Superior temporal gyrus (tissue), 1 donor: ENCODE results near the gene RGL3.
"Not testable (repeated sequence)": the region's sequence is repeated elsewhere in the genome, so short reads cannot be mapped to it uniquely, and the experiment has no call there.

Experiments used
- DNase-seq: peaks from one replicate; pipeline ENCODE4 v3.0.0-alpha.2; 2016; ENCODE audit errors: extremely low spot score

The RGL3 gene

DNA sequence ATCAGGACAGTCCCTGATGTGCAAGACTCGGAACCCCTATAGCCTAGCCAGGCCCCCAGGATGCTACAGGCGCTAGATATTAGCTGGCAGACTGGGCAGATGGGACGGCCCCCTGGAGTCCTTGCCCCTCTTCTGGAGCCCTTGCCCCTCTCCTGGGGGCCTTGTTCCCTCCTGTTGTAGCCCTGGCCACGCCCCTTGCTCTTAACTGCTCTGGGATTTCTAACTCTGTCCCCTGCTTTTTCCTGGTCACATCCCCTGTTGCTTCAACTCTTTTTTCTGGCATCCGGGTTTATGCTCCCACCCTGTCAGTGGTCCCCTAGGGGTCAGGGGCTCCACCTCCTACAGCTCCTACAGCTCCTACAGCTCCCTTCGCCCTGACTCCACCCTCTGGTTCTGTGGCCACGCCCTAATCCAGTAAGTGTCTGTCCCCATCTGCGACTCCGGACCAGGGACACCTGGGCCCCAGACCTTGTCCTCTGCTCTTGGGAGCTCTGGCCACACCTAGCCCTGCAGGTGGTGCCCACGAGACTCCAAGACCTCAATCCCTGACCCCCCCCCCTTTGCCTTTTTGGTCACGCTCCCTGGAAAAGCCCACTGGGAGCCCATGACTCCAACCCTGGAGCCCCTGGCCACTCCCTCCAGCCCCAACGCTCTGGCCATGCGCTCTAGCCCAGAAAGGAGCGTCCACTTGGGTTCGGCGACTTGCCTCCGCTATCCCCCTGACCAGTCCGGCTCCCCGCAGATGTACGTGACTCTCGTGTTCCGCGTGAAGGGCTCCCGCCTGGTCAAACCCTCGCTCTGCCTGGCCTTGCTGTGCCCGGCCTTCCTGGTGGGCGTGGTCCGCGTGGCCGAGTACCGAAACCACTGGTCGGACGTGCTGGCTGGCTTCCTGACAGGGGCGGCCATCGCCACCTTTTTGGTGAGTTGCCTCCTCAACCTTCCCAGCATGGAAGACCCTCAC is 57.1 kb downstream of the RGL3 start:
- DNase-seq: no peak

- DNase-seq: no peak
These were observed 57.9 kb downstream of the RGL3 start for GRCh38 chr19:11361037-11361770.

GRCh38 chr19:11359421-11359820 is 59.7 kb downstream of the RGL3 start:
- no peak for DNase-seq

GRCh38 chr19:11356676-11357550 is 62.2 kb downstream of the RGL3 start:
- DNase-seq: no peak

GRCh38 chr19:11356074-11356397 is 63.1 kb downstream of the RGL3 start:
- no peak for DNase-seq

GRCh38 chr19:11355160-11356073 is 63.7 kb downstream of the RGL3 start, which contains the start of gene PLPPR2:
Gene PLPPR2, plus strand, starts transcription at chr19:11355432. Its CDS starts 2,242 bp downstream, at chr19:11357674.
- peak; percentile 86 for DNase-seq

DNA sequence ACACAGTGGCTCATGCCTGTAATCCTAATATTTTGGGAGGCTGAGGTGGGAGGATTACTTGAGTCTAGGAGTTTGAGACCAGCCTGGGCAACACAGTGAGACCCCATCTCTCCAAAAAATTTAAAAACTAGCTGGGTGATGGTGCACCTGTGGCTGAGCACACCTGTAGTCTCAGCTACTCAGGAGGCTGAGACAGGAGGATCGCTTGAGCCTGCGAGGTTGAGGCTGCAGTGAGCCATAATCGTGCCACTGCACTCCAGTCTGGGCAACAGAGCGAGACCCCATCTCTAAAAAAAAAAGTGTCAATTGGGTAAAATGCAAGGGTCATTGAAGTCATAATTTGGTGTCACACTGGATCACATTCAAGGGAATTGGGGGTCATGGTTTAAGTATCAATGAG is 65.0 kb downstream of the RGL3 start:
- not testable (repeated sequence) for DNase-seq

- DNase-seq: no peak
These were observed 69.9 kb downstream of the RGL3 start for GRCh38 chr19:11349171-11349570.

- no peak for DNase-seq
These were observed 71.5 kb downstream of the RGL3 start for GRCh38 chr19:11347546-11348039.

DNA sequence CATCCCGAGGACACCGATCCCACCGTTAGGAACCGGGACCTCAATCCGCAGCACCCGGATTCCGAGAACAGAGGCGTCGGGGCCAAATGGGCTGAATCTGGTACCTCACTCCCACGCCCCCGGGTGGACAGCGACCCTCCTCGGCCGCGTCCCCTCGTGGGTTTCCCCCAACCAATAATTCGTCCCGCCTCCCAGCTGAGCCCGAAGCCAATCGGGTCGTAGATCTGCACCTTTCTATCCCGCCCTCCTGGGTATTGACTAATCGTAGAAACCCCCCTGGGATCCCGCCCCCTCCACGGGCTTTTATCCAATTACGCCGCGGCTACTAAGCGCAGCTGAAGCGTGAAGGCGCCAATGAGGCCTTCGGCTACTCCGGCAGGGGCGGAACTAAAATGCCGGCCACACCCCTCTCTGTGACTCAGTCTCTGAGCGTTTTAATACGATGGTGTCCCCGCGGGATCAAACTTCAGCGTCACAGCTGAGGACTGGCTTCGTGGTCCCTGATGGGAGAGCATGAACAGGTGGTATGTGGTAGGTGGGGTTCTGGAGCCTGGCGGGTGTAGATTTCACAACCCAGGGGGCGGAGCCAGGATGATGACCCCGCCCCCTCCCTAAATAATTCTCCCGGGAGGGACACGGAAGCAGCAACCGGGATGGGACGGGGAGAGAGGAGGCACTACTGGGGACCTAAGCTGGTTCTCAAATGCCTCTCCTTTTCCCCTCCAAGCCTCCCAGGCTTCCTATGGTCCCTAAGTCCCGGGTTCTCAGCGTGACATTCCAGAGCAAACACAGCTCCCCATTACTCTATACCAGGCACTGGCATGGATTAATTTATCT is 72.8 kb downstream of the RGL3 start, which contains the start of the genes CCDC159 and TMEM205:
Gene CCDC159, plus strand, starts transcription at position 416 of the 837 bp plus-strand sequence. Its CDS starts 88 bp downstream, at position 504.
Gene TMEM205, minus strand, starts transcription at position 165 of the 837 bp plus-strand sequence. CDS start 649 bp downstream, outside the sequence.
- peak; percentile 99 for DNase-seq

DNA sequence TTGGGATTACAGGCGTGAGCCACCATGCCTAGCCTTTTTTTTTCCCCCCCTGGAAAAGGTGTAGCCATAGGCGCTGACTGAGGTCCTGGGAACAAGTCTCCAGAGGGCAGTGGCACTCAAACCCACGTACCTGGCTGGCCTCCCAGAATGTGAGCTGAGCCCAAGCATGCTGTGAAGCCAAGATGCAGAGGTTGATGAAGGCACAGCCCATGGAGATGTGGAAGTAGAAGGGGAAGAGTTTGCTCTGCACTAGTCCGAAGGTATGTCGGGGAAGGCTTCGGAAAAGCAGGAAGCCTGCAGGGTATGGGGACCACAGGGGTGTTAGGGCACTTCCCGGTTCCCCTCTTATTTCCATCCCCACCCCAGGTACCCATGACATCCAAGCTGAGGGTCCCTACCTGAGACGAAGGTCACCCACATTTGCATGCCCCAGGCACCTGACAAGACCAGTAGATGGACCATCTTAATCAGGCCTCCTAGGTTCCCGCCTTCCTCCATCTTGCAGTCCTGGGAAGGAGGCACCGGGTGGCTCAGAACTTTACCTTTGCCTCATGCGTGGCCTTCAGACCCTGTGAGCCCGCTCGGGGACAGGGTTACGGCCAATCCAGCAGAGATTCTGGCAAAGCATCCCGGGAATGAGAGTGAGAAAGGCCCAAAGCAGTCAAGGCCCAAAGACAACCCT is 73.9 kb downstream of the RGL3 start:
- DNase-seq: no peak
